ENCODE results near the gene ARL15.

GRCh38 chr5:54037205-54037604, 273.2 kb downstream of the ARL15 start:
- TF ChIP-seq CTCF (IDR thresholded peaks at IDR 0.05) (no peak), POLR2A (IDR thresholded peaks at IDR 0.05) (no peak), EP300 (IDR thresholded peaks at IDR 0.05) (no peak)
